Thyroid gland (tissue), 4 donors: ENCODE results near the gene PTH1R.

Source experiments
- CTCF ChIP-seq, 6 experiments: fragments of 200-600 bp in 3 of 6; fragments of 450-650 bp in 3 of 6; sonication (generic) in 3 of 6; IDR thresholded peaks; one replicate each; pipeline ENCODE4 v1.5.1; 2016 to 2019; ENCODE audit warnings: antibody characterized with exemption in 6 of 6, mild to moderate bottlenecking in 2 of 6, inconsistent platforms in 1 of 6, moderate library complexity in 1 of 6
- POLR2A ChIP-seq, 2 donors: fragments of 450-650 bp; IDR thresholded peaks; one replicate each; pipeline ENCODE4 v1.6.1; 2017; ENCODE audit warnings: antibody characterized with exemption in 2 of 2, mild to moderate bottlenecking in 2 of 2, moderate library complexity in 1 of 2

GRCh38 chr3:46862369-46863025, 15.0 kb upstream of the PTH1R start:
- TF ChIP-seq POLR2A (IDR thresholded peaks at IDR 0.05) (no peak), CTCF (IDR thresholded peaks at IDR 0.05) (no peak)
